H7 (cell line): Measurements from ENCODE around the gene USP35. TPM values are rescaled to one million over a fixed set of nuclear protein-coding genes. Genes with fewer than 3 reads are reported as not detected.
A peak's percentile ranks its signal among the peaks of the same experiment; 100 is the strongest.

Experiments used
- DNase-seq: peaks from one replicate; pipeline ENCODE4 v3.0.0; 2012
- H3K27me3 ChIP-seq: 2 replicates; pipeline ENCODE4 v1.6.0; 2011; ENCODE audit warnings: mild to moderate bottlenecking, low read length; ENCODE audit not compliant: control insufficient read depth, insufficient read depth
- H3K36me3 ChIP-seq: replicated peaks from 2 replicates; pipeline ENCODE4 v1.5.1; 2011; ENCODE audit warnings: low read length; ENCODE audit not compliant: control insufficient read depth, insufficient read depth
- H3K4me3 ChIP-seq: 2 replicates; pipeline ENCODE4 v1.5.1; 2011; ENCODE audit warnings: low read depth, mild to moderate bottlenecking, control low read depth, low read length, moderate library complexity; ENCODE audit not compliant: insufficient read depth
- total RNA-seq: library from RNA; depleted of rRNA; stranded (reverse); fragments of >200 nt; shearing (Covaris generic); gene quantifications from 2 replicates; pipeline ENCODE4 v1.2.3, GENCODE V29; 2014

USP35 gene
- total RNA-seq, 1 experiment from 2014 or later = 5.1 TPM

DNA sequence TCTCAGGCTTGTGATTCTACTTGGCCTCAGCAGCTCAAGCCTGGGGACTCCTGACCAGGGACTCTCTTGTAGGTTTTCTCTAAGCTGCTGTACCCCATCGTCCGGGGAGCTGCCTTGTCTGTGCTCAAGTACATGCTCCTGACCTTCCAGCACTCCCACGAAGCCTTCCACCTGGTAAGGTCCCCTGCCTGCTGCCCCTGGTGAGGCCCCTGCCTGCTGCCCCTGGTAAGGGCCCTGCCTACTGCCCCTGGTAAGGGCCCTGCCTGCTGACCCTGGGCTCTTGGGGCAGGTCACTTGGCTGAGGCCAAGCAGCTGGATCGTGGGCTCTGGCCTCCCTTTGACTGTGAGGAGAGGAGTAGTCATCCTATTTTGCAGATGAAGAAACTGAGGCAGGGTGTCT lies 11.3 kb downstream of the USP35 start:
- Histone ChIP-seq H3K4me3 (no peak overlapping the region), H3K36me3 (peaks cover 1% of the 10 kb centered on the region), H3K27me3 (no peaks in the 10 kb centered on the region)
- DNase-seq = no peak

DNA sequence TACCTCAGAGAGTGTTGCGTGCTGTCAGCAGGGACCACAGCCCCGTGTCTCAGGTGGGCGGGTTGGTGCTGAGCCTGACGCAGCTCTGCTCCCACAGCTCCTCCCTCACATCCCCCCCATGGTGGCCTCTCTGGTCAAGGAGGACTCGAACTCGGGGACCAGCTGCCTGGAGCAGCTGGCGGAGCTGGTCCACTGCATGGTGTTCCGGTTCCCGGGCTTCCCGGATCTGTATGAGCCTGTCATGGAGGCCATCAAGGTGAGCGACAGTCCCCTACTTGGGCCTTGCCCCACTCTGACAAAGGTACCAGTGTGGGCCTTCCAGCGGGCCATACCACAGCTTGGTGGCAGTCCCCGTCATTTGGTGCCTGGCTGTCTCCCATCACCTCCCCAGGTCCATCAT lies 11.8 kb downstream of the USP35 start:
- H3K27me3 ChIP-seq = no peaks in the 10 kb centered on the region
- peak; percentile 28 for DNase-seq

DNA sequence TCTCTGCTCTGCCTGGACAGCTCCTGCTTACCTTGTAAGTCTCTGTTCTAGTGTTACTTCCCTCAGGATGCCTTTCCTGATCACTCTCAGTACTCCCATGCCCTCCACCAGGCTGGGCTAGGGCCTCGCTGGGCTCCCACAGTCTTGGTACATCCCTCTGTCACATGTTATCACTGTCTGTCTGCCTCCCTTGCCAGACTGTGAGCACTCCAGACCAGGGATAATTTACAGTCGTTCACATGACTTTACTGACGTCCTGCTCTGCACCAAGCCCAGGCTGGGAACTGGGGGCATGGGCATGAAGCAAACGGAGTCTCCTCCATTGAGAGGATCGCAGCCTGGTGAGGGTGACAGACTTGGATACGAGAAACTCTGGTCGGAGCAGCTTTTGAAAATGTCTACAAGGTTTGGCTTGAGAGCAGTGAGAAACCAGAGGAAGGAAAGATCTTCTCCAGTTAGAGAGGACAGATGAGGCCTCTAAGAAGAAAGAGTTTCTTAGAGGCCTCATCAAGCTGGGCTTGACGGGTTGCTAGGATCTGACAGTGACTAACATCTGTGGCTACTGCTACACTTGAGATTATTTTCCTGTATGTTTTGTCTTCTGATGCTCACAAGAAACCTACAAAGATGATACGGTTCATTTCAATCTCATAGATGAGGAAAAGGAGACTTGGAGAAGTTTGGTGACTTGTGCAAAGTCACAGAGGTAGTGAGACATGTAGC lies 12.5 kb downstream of the USP35 start:
- Histone ChIP-seq H3K27me3 (no peaks in the 10 kb centered on the region), H3K4me3 (no peak overlapping the region), H3K36me3 (peaks cover 1% of the 10 kb centered on the region)
- DNase-seq = no peak

More for the DNA sequence above, 11.8 kb downstream of the USP35 start:
- peaks cover 1% of the 10 kb centered on the region for H3K36me3 ChIP-seq
- no peak overlapping the region for H3K4me3 ChIP-seq

DNA sequence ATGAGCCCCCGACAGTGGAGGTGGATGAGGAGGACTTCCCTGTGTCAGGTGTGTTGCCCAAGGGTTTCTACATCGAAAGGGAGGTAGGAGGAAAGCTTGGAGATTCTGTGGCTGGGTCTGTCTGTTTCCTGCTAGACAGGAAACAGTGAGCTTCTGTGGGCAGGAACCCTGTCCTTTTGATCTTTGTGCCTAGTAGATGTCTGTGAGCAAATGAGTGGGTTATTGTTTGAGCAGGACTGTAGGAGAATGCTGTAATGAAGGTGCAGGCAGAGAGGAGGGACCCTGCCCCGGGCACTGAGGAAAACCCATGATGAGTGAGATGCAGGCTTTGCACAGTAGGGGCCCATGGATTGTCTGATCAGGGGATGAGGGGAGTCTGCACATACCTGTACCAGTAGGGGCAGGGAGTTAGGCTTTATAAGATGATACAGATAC lies 14.0 kb downstream of the USP35 start:
- no peak overlapping the region for H3K4me3 ChIP-seq
- peaks cover 1% of the 10 kb centered on the region for H3K36me3 ChIP-seq
- DNase-seq = no peak
- no peaks in the 10 kb centered on the region for H3K27me3 ChIP-seq

DNA sequence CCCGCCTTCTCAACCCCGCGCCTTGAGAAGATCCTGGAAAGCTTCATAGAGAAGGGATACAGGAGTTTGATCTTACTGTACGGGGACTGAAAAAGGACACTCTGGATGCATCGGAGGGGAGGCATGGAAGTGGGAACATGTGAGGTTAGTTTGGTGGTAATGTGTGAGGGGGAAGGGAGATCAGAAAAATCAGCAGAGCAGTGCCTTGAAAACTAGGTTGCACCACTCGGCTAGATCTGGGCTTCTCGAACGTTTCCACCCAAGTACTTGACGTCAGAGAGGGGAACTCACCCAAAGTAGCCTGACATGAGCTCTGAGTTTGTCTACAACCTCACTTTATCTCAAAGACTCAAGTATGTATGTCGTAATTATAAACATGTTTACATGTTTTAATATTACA lies 14.5 kb downstream of the USP35 start:
- H3K36me3 ChIP-seq = peaks cover 1% of the 10 kb centered on the region
- no peak for DNase-seq
- H3K4me3 ChIP-seq = no peak overlapping the region
- no peaks in the 10 kb centered on the region for H3K27me3 ChIP-seq

DNA sequence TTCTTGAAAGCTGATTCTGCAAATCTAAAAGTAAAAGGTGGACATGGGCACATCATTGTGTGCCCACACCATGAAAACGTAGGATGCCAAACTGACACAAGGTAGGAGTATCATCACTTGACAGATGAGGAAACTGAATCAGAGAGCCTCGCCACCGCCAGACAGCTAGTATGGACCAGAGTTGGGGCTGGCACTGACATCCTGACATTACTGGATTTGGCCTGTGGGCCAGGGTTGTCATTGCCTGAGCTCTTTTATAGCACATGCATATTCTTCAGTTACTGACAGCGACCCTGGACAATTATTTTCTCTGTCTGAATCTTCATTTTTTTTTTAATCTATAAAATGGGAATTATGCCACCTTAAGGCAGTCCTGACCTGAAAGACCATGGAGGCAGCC lies 16.5 kb downstream of the USP35 start:
- no peak for DNase-seq
- Histone ChIP-seq H3K36me3 (peaks cover 1% of the 10 kb centered on the region), H3K4me3 (no peak overlapping the region), H3K27me3 (no peaks in the 10 kb centered on the region)

DNA sequence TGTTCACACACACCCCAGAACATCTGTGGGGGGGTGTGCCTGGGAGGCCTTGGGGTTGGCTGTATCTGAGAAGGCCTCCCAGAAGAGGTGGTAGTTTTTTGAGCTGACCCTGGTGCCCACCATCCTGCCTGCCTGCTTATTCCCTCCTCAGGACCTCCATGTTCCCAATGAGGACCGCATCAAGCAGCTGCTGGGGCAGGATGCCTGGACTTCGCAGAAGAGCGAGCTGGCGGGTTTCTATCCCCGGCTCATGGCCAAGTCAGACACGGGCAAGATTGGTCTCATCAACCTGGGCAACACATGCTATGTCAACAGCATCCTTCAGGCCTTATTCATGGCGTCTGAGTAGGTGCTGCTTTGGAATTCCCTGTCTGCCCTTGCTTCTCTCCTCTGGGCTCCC lies 17.0 kb downstream of the USP35 start:
- no peak for DNase-seq
- no peak overlapping the region for H3K4me3 ChIP-seq
- no peaks in the 10 kb centered on the region for H3K27me3 ChIP-seq
- H3K36me3 ChIP-seq = peaks cover 1% of the 10 kb centered on the region

DNA sequence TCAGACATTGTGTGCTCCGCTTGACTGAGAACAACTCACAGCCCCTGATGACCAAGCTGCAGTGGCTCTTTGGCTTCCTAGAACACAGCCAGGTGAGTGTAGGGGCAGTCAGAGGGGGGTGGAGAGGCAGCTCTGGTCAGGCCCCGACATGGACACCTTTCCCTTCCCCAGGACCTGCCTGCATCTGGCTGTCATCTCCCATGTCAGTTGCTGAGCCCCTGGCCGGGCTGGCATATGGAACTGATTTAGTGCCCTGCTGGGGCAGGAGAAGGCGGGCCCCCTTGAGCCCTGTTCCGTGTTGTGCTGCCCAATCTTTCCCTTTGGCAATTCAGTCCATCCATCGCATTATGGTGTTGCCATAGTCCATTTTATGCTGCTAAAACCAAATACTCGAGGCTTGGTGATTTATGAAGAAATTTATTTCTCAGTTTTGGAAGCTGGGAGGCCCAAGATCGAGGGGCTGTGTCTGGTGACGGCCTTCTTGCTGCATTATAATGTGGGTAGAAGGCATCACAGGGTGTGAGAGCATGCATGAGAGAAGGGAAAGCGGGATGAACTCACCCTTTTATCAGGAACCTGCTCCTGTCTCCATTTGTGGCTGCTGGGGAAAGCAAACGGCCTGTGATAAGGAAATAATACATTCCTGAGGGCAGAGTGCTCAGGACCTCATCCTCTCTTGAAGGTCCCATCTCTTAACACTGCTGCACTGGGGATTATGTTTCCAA lies 19.0 kb downstream of the USP35 start:
- H3K27me3 ChIP-seq = no peaks in the 10 kb centered on the region
- H3K36me3 ChIP-seq = no peaks in the 10 kb centered on the region; the same call in none of the 2 replicates
- DNase-seq = no peak
- H3K4me3 ChIP-seq = no peak overlapping the region

DNA sequence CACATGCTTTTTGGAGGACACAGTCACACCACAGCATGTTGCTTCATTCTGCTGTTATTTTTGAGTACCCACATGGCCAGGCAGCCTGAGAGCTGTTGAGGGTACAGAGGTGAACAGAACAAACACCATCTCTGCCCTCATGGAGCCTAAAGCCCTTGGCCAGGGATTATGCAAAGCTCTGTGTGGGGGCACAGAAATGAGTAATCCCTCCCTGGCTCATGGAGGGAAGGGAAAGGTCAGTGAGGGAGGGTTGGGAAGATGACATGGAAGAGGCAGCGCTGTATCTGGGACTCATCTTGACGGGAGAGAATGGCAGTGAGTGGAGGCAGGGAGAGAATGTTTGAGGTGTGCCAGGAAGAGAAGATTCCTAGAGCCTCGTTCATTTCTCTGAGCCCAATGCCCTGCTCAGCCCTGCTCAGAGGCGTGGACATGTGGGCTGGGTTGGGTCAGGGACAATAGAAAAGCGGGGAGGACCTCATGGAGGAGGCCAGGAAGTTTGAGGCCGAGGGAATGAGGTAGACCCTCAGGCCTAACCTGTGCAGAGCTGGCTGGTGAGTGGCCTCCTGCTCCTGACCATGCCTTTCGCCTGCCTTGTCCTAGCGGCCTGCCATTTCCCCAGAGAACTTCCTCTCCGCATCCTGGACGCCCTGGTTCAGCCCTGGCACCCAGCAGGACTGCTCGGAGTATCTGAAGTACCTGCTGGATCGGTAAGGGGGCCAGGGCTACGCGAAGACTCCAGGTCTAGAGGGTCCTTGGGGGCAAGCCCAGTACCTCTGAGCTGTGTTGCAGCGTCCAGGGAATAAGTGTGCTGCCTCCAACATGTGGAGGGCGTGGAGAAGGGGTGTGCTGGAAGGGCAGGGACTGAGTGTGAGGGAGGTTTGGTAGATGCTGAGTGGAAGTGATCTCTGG lies 19.8 kb downstream of the USP35 start:
- H3K36me3 ChIP-seq = no peaks in the 10 kb centered on the region; the same call in none of the 2 replicates
- H3K27me3 ChIP-seq = no peaks in the 10 kb centered on the region
- H3K4me3 ChIP-seq = no peak overlapping the region
- DNase-seq = no peak

DNA sequence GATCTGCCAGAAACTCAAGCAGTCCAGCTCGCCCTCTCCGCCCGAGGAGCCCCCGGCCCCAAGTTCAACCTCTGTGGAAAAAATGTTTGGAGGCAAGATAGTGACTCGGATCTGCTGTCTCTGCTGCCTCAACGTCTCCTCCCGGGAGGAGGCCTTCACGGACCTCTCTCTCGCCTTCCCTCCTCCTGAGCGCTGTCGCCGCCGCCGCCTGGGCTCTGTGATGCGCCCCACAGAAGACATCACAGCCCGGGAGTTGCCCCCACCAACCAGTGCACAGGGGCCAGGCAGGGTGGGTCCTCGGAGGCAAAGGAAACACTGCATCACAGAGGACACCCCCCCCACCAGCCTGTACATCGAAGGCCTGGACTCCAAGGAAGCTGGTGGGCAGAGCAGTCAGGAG lies 20.8 kb downstream of the USP35 start:
- no peak overlapping the region for H3K4me3 ChIP-seq
- H3K36me3 ChIP-seq = no peaks in the 10 kb centered on the region; the same call in none of the 2 replicates
- no peaks in the 10 kb centered on the region for H3K27me3 ChIP-seq
- DNase-seq = no peak

DNA sequence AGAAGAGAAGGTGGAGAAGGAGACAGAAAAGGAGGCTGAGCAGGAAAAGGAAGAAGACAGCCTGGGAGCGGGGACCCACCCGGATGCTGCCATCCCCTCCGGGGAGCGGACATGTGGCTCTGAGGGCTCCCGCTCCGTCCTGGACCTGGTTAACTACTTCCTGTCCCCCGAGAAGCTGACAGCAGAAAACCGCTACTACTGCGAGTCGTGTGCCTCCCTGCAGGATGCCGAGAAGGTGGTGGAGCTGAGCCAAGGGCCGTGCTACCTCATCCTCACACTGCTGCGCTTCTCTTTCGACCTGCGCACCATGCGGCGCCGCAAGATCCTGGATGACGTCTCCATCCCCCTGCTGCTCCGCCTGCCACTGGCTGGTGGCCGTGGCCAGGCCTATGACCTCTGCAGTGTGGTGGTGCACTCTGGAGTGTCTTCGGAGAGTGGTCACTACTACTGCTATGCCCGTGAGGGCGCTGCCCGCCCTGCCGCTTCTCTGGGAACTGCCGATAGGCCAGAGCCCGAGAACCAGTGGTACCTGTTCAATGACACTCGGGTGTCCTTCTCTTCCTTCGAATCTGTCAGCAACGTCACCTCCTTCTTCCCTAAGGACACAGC lies 21.4 kb downstream of the USP35 start:
- H3K36me3 ChIP-seq = no peaks in the 10 kb centered on the region; the same call in none of the 2 replicates
- no peak for DNase-seq
- no peak overlapping the region for H3K4me3 ChIP-seq
- no peaks in the 10 kb centered on the region for H3K27me3 ChIP-seq

DNA sequence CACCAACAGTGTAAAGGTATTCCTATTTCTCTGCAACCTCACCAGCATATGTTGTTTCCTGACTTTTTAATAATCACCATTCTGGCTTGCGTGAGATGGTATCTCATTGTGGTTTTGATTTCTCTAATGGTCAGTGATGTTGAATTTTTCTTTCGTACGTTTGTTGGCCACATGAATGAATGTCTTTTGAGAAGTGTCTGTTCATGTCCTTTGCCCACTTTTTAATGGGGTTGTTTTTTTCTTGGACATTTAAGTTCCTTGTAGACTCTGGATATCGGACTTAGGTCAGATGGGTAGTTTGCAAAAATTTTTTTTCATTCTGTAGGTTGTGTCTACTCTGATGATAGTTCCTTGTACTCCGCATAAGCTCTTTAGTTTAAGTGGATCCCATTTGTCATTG lies 22.8 kb downstream of the USP35 start:
- no peak for DNase-seq
- H3K4me3 ChIP-seq = no peak overlapping the region
- no peaks in the 10 kb centered on the region; the same call in none of the 2 replicates for H3K36me3 ChIP-seq
- no peaks in the 10 kb centered on the region for H3K27me3 ChIP-seq

DNA sequence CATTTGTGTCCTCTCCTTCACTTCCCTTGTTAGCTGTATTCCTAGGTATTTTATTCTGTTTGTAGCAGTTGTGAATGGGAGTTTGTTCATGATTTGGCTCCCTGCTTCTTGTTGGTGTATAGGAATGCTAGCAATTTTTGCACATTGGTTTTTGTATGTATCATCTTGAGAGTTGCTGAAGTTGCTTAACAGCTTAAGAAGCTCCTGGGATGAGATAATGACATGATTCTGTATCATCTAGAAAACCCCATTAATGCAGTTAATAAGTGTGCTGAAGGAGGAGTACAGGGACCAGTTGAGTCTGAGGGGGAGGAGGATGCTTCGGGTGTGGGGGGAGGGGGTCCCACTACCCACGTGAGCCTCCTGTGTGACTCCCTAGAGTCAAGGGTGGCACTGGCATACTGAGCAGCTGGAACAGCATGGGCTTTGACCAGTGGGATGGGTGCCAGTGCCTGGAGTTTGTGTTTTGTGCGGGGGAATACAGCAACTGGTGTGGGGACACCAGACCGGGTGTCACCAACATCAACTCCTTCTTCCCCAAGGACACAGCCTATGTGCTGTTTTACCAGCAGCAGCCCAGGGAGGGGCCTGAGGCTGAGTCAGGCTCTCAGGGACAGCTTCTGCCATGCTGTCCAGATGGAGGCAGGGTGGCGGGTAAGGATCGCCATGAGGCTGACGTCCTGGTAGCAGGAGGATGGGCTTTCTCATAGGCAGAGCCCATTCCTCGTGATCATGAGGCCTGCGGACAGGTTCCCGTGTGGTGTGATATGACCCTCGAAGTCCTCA lies 24.1 kb downstream of the USP35 start:
- Histone ChIP-seq H3K4me3 (no peak overlapping the region), H3K36me3 (no peaks in the 10 kb centered on the region; the same call in none of the 2 replicates), H3K27me3 (no peaks in the 10 kb centered on the region)
- peak; percentile 33 for DNase-seq
